ENCODE measurements around the gene RGP1.

The RGP1 gene, protein sequence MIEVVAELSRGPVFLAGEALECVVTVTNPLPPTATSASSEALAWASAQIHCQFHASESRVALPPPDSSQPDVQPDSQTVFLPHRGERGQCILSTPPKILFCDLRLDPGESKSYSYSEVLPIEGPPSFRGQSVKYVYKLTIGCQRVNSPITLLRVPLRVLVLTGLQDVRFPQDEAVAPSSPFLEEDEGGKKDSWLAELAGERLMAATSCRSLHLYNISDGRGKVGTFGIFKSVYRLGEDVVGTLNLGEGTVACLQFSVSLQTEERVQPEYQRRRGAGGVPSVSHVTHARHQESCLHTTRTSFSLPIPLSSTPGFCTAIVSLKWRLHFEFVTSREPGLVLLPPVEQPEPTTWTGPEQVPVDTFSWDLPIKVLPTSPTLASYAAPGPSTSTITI

DNA sequence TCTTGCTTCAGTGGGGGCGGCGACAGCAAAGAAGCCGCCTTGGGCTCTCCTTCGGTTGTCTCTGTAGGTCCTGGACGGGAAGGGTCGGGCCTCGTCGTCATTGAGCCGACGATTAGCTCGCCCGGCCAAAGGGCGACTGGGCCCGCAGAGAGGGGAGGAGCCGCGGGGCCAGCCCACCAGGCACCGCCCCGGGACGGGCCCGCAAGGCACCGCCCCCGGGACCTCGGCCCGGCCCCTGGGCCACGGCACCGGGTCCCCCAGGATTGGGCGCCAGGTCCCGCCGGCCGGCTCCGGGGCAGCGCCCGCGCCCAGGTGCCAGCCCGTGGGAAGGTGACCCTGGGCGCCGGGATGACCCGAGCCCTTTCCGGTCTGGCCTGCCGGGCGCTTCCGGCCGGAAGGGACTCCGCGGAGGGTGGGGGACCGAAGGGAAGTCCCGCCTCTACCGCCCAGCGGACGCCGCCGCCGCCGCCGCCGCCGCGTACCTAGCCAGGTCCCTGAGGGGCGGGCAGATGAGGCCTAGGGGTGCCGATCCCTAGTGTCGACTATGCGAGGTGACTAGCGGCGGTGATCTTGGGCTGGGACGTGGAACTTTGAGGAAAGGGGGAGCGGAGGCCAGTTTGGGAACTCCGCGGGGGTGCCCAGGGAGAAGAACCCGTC lies at the start of gene RGP1, which contains the start of gene GBA2:
RGP1 (plus strand) TSS at position 430 of the 657 bp plus-strand sequence. CDS start 469 bp downstream, outside the sequence.
GBA2 (minus strand) TSS at position 371 of the 657 bp plus-strand sequence. CDS start 524 bp downstream, outside the sequence.
- DNase-seq, result peak; percentile 19

DNA sequence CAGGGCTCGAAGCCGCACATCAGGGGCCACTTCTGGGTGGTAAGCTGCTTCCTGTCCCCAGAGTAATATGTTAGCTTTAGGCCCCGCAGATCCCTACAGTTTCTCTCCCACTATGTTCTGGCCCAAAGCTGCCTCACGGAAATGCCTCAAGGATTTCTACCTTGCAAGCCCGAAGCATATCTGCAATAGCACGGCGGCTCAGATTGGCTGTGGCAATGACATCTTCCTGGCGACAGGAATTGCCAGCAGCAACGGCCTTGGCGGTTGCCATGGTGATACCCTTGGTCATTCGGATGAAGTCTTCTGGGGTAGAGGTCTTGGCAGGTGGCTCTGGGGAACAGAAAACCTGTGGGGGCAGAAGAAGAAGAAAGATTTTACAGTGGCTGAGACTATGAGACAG lies 49.1 kb upstream of the RGP1 start:
- no peak for DNase-seq

DNA sequence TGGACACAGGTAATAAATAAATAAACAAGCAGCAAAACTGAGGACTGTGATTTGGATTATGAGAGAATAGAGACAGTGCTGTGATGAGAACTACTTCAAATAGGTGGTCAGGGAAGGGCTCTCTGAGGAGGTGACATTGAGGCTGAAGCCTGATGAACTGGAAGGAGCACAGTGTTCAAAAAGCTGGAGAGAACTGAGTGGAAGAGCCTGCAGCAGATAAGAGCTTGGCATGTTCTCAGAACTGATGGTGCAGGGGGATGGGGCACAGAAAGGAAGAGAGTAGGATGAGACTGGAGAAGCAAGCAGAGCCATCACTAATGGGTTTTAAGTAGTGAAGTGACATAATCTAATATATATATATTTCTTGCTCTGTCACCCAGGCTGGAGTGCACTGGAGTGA lies 48.1 kb upstream of the RGP1 start:
- no peak for DNase-seq

DNA sequence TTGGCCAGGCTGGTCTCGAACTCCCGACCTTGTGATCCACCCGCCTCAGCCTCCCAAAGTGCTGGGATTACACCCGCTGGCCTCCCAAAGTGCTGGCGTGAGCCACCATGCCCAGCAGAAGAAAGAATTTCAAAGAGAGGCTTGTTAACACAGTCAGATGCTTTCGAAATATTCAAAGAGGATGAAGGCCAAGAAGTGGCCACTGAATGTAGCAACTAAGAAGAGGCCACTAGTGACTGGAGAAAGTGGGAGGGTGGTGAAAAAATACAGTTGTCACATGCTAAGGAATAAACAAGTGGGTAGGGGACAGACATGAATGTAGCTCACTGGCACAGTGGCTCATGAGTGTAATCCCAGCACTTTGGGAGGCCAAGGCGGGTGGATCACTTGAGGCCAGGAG lies 46.4 kb upstream of the RGP1 start:
- DNase-seq, result no peak

DNA sequence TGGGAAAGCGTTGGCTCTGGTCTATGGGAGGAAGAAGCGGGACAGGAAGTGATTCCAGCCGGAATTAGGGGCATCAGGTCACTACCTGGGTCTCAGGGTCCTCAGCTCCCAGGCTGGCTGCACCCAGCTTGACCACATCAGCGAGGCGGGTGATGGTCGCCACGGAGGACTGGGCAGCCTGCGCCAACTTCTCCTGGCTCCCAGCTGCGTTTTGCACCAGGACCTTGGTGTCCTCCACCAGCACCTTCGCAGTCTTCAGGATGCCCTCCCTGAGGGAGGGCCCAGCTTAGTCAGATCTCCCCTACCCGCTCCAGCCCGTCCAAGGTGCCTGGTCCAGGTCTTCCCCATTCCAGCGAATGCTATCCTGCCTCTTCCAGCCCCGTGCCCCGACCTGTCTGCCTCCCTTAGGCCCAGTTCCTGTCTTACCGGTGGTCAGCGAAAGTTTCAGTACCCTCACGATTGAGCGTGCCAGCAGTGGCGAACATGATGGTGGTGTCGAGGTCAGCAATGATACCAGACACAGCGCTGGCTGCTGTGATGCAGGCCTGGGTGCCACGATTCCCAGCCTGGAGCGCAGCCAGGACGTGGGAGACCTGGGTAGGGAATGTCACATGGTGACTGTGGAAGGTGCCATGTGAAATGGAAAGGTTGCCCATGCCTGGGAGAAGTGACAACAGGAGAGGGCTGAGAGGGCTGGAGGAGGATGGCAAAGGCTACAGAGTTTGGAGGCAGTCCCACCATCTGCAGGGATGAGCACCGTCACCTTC lies 45.0 kb upstream of the RGP1 start:
- DNase-seq, result no peak

DNA sequence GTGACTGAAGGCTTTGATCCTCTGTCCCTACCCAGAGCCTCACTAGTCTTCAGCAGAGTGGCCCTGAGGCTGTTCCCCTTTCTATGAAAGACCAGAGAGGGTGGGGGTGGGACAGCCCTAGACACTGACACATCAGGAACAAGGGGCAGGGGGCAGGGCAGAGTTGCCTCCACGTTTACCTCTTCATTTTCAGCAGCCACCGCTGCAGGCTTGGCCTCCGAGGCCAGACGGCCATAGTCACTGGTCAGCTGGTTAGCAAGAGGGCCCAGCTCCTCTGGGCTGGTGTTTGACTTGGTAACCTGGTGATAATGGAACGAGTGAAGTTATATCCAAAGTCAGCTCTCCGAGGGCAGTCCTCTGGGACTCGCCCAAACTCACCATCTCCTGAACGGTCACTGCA lies 43.7 kb upstream of the RGP1 start:
- DNase-seq, result no peak

DNA sequence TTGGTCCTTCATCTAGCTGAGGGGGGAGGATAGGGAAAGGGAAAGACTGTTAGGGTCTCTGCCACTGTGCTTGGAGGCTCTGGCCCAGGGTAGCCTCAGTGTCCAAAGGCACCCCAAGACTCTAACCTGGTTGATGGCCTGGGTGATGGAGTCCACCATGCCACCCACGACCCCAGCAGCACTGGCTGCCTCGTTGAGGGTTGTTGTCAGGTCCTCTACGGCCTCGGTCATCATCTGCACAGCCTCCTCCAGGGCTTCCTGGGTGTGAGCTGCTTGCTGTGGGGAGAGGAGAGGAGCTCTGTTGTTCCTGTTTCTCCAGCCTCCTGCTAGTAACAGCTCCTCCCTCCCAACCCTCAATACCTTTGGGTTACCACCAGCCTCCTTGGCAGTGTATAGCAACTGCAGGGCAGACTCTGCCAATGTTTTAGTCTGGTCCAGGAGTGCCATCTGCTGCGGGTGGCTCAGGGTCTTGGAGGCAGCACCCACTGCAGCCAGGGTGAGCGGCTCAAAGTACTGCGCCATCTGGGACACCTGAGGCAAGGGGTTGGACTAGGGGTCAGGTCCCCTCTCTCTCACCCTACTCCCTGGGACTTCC lies 43.2 kb upstream of the RGP1 start:
- DNase-seq, result no peak

DNA sequence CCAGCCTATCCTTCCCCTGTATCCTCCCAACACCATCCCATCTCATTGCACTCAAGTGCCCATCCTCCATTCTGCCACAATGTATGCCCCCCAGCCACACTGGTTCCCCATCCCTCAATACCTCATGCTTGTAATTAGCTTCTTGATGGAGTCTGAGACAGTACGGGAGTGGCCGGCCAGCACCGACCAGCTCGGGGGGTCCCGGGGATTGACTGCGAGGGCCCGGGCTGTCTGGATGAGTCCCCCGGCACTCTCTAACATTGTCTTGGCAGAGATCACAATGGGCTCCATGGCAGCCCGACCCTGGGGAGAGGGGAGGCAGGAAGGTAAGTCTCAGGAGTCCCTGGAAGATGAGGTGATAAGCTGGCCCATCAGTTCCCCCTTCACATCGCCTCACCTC lies 42.1 kb upstream of the RGP1 start:
- DNase-seq, result no peak

DNA sequence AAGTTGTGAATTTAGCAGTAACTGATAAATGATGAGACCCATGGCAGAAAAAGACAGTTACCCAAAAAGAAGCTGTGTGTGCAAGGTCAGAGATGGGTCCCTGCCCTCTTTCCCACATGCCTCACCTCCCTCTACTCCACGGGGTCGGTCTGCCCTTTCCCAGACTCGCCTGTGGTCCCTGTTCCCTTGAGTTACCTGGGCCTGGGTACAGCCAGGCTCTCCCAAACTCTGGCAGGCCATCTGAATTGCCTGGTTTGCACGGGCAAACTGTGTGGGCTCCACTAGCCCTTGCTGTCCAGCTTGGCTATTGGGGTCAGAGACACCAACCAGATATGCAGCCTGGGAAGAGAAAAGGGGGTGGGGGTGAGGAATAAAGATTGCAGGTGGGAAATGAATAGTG lies 40.9 kb upstream of the RGP1 start:
- no peak for DNase-seq

DNA sequence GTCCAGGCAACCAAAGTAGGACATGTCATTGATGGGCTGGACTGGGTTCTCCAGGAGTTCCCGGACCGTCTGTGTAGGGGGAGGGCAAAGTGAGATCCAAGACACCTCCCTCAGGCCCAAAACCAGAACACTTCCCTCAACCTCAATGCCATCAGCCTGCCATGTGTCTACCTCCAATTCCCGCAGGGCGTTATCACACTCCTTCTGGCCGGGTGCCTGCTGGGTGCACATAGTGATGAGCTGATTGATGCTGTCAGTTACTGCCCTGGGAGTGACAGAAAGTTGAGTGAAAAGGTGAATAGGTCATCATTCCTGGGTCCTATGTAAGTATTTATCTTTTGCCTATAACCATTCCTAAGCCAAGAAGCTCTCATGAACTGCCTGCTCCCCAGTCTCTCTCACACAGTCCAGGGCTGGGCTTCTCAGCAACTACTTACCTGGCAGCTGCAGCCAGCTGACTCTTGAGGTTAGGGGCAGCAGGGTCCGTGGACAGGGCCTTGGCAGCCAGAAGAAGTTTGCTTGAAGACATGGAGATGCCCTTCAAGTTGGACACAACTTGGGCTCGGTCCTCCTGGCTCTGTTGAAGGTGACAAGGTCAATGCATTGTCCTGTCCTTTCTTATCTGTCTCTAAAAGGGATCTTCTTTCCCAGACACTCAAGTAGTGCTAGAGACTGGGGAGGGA lies 38.1 kb upstream of the RGP1 start:
- no peak for DNase-seq

DNA sequence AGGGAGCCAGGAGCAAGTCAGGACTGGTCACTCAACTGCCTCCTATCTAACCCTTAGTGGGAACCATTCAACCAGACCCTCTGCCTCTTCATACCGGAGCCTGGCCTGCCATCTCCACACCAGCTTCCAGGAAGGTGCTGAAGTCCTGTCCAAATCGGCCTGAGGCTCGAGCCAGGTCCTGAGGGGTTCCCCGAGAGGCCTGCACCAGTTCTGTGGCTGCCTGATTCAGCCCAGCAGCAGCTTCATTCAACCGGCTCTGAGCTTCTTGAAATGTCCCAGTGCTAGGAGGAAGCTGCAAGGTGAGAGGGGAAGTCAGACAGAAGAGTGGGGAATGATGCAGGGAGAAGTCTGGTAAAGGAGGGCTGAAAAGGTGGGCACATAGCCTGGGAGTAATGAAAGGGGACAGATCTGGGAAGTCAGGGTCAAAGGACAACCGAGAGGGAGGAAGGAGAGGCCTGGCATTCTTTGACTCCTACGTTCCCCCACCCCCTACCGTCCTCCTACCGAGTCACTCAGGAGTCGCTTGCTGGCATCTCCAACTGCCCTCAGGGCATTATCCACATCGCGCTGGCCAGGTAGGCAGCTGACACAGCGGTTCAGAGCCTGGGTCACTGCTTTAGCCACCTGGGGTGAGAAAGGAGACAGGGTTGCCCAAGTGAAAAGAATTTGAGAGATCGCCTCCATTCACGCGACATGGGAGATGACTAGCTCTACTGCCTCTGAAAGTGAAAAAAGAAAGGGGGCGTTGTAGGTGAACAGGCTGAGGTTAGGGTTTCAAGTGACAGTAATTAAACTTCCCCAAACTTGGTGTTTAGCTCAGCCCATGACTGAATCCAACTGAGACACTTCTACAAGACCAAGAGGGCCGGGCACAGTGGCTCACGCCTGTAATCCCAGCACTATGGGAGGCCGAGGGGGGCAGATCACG lies 37.3 kb upstream of the RGP1 start:
- DNase-seq, result no peak

DNA sequence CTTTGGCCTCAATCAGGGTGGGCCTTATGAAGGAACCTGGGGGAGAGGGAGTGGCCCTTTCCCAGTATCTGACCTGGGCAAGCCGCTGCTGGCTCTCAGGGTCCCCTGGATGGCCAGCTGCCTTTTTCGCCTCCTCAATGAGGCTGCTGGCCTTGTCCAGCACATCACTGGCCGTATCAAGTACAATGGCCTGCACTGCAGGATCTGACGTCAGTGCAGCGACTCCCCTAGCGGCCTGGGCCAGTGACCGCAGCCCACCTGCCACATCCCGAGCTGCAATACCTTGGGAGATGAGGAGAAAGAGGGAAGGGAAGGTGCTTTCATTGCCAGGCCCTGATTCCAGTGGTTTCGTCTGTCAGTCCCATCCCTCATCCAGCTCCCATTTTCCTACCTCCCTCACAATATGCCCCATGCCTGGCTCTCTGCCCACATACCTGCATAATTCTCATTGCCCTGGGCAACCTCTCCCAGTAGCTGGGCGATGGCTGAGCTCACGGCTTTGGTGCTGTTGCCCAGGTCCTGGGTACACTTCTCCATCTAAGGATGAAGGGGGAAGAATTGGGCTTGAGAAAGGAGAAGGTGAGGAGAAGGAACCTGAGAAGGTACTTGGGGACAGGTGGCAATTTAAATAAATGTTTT lies 36.2 kb upstream of the RGP1 start:
- DNase-seq, result no peak

DNA sequence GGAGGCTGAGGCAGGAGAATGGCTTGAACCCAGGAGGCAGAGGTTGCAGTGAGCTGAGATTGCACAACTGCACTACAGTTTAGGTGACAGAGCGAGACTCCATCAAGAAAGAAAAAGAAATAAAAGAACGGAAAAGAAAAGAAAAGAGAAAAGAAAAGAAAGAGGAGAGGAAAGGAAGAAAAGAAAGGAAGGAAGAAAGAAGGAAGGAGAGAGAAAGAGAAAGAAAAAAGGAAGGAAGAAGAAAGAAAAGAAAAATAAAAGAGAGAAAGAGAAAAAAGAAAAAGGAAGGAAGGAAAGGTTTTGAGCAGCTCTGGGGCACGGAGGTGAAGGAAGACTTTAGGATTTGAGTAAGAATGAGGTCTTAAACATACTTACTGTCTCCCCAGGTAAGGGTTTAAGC lies 35.5 kb upstream of the RGP1 start:
- no peak for DNase-seq

DNA sequence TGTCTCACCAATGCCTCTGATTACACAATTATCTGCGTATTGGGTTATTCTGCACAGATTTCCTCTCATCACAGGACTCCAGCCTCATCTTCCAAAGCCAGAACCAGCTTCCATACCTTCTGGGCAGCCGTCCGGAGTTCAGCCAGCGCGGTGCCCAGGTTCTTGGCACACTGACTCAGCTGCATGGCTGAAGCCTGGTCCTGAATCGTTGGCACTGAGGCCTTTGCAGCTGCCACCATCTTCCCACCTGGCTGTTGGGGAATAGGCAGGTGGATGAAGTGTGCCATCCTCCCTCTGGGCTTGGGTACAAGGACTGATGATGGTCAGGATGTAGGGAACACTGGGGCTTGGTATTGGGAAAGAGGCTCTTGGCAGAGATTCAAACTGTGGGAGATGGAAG lies 35.0 kb upstream of the RGP1 start:
- no peak for DNase-seq

DNA sequence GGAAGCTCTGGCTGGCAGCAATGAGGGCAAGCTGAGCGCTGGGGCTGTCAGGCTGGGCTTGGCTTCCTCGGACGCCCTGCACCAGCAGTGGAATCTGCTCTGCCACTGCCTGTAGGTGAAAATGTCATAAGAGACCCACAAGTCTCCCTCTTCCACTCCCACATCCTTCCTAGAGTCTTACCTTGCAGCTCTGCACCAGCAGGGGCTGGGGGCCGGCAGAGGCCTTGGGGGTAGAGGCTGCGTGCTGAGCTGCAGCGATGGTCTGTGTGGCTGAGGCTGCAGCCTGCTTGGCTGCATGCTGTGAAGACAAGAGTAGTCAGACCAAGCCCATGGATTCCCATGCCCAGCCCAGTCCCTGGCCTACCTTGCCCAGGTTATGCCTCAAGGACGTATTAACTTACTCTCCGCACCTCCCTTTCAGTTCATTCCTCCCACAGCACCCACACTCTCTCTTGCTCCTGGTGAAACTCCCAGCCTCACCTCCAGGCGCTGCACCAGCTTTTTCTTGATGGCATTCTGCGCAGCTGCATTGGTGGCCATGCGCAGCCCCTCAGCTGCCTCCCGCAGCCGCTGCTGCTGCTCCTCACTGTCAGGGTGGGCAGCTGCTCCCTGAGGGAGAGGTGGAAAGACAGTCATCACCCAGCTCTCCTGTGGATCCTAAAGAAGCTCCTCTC lies 34.4 kb upstream of the RGP1 start:
- no peak for DNase-seq

DNA sequence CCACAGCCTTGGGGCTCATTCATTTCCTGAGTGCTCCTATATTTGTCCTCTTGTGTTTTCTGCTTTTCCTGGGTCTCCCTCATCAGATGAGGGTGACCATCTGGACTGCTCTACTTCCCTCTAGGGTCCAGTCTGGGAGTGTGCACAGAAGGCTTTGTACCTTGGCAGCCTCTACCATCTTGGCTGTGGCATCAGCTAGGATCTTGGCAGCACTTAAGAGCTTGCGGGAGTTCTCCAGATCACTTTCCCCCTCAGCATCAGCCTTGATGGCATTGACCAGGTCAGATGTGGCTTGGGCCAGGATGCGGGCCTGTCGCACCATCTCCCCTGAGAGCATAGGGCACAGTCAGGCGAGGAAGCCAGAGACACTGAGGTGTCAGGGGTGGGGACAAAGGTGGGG lies 32.9 kb upstream of the RGP1 start:
- DNase-seq, result no peak

DNA sequence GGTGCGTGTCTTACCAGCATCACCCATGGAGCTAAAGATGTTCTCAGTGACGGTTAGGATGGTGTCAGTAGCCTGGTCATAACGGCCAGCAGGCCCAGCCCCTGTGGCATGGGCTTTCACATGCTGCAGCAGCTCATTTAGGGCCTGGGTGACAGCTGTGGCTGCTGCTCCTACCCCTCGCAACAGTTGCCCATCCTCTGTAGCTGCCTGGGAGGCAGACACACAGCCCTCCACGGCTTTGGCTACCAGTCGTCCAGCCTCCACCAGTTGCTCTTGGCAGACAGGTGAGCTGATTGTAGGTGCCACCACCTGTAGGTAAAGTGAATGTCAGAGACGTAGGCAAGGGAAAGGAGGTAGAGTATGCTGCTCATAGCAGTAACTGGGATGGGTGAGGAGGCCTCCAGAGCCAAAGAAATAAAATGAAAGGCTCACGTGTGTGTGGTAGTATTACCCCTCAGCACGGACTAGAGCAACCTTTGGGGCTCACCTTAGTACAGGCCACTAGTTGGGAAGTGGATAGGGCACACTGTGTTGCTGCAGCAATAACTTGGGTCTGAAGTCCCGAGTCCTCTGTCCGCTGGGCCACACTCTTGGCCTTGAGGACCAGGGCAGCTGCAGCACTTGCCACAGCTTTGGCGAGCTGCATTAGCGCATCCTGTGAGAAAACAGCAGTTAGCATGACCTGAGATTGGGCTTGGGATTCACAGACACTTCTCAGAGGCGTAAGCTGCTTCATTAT lies 31.8 kb upstream of the RGP1 start:
- DNase-seq, result no peak

DNA sequence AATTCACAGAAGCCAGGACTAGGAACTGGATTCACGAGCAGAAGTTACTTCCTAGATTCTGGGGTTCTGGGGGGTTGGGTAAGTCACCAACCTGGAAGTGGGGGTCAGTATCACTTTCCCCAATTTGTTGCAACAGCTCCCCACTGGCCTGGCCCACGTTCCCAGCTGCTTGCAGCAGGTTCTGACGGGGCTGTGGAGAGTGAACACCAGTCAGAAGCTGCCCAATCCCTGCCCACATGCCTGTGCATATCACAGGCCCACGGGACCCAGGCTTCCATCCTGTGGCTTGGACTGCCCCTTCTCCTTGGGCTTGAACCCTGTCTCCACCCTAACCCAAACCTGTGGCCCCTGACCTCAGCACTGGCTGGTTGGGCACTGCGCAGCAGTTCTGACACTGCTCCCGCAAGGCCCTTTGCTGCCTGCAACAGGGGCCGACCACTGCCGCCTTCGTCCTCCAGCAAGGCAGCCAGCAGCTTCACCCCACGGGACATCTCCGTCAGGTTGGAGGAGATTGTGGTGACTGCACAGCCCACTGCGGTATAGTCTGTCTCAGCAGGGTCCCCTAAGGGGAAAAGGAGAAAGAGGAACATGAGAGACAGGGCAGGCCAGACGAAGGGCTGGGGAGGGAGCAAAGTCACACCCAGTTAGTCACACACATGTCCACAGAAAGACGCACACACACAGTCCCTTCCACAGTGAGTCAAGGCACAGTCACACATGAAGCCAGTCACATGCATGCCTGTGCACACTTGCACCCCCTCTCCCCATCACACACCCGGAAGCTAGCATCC lies 30.2 kb upstream of the RGP1 start:
- no peak for DNase-seq

DNA sequence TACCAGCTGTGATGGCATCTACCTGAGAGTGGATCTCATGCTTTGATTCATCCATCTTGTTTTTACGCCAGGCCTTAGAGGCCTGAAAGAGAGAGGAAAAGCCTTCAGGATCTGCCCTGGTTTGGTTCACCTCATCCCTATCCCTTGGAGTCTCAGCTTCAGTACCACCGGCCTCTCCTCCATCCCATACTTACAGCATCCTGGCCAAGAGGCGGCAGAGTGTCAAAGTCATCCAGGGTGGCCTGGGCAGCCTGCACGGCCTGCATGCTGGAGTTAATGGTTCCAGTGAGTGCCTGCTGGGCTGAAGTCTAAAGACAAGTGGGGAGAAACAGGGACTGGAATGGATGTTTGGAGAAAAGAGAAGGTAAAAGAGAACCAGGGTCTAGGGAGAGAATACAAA lies 29.5 kb upstream of the RGP1 start:
- no peak for DNase-seq

Data from NCI-H1694 (cell line).